ENCODE data around the gene MAB21L4.

DNA sequence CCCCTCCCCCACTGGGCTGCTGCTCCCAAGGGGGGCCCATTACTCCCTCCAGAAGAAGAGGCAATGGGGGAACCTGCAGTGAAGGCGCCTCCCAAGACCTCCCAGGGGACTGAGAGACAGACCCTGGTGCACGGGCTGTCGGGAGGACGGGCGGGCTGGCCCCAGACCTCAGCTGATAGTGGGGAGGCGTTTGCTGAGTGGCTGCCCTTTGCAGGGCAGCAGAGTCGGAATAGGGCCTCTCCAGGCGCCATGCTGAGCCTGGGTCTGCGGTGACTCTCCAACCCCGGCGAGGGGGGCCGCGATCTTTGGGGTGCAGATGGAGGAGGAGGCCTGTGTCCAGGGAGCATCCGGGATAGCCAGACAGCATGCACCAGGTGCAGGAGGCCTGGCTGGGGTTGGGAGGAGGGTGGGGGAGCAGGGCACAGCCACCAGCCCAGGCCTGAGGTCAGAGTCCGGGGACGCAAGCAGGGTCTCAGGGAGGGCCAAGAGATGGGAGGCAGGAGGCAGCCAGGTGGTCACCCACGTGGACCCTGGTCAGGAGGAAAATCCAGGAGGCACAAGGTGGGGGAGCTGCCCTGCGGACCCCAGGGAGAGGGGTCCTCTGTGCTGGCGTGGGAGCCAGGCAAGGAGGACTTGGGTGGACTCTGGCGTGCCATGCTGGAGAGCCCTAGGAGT is 21.2 kb upstream of the MAB21L4 start:
- TF ChIP-seq, protein P1, sequence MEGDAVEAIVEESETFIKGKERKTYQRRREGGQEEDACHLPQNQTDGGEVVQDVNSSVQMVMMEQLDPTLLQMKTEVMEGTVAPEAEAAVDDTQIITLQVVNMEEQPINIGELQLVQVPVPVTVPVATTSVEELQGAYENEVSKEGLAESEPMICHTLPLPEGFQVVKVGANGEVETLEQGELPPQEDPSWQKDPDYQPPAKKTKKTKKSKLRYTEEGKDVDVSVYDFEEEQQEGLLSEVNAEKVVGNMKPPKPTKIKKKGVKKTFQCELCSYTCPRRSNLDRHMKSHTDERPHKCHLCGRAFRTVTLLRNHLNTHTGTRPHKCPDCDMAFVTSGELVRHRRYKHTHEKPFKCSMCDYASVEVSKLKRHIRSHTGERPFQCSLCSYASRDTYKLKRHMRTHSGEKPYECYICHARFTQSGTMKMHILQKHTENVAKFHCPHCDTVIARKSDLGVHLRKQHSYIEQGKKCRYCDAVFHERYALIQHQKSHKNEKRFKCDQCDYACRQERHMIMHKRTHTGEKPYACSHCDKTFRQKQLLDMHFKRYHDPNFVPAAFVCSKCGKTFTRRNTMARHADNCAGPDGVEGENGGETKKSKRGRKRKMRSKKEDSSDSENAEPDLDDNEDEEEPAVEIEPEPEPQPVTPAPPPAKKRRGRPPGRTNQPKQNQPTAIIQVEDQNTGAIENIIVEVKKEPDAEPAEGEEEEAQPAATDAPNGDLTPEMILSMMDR (IDR thresholded peaks at IDR 0.05): no peak
- no peak for TF ChIP-seq POLR2A (IDR thresholded peaks at IDR 0.05)
